Astrocyte of the spinal cord (primary cell): ENCODE data around the gene PATZ1.

Source experiments
- DNase-seq: peaks from one replicate; pipeline ENCODE4 v3.0.0; 2011; ENCODE audit warnings: low read depth, low spot score
- H3K4me3 ChIP-seq: 2 replicates; pipeline ENCODE4 v1.5.1; 2011; ENCODE audit warnings: low read depth, mild to moderate bottlenecking, low read length, moderate library complexity
- CTCF ChIP-seq: IDR thresholded peaks from 2 replicates; pipeline ENCODE4 v1.5.1; 2012; ENCODE audit warnings: low read depth, mild to moderate bottlenecking, low read length, inconsistent platforms
- in situ Hi-C: cut with HindIII; loops from 2 replicates; pipeline ENCODE4 v1.10.0; 2017; ENCODE audit warnings: low sequenced_read_pairs

Gene PATZ1

GRCh38 chr22:31344256-31344577, 1.9 kb downstream of the PATZ1 start:
- no peak for DNase-seq
- no peak for TF ChIP-seq CTCF
- in situ Hi-C loops: no loop called here
- H3K4me3 ChIP-seq: peak overlapping the region; percentile 27

- in situ Hi-C loops: no loop called here
- H3K4me3 ChIP-seq: peak overlapping the region; percentile 27
- no peak for DNase-seq
- TF ChIP-seq CTCF: no peak
Measured at GRCh38 chr22:31343235-31344191, 2.6 kb downstream of the PATZ1 start.

- H3K4me3 ChIP-seq: no peak overlapping the region
- in situ Hi-C loops: no loop called here
- TF ChIP-seq CTCF: no peak
- no peak for DNase-seq
Measured at GRCh38 chr22:31342389-31343140, 3.6 kb downstream of the PATZ1 start.

- H3K4me3 ChIP-seq: no peak overlapping the region
- in situ Hi-C loops: no loop called here
- no peak for DNase-seq
- TF ChIP-seq CTCF: no peak
Measured at GRCh38 chr22:31341386-31342088, 4.6 kb downstream of the PATZ1 start.

- in situ Hi-C loops: no loop called here
- TF ChIP-seq CTCF: no peak
- no peak for DNase-seq
- no peak overlapping the region for H3K4me3 ChIP-seq
Measured at GRCh38 chr22:31340765-31341247, 5.3 kb downstream of the PATZ1 start.

GRCh38 chr22:31340360-31340759, 5.8 kb downstream of the PATZ1 start:
- in situ Hi-C loops: no loop called here
- no peak for DNase-seq
- no peak overlapping the region for H3K4me3 ChIP-seq
- TF ChIP-seq CTCF: no peak
